Measurements from ENCODE around the gene LINC01488. TPM values are rescaled to one million over a fixed set of nuclear protein-coding genes. Genes with fewer than 3 reads are reported as not detected.

LINC01488 gene
- total RNA-seq, 2 donors from 2014 or later: not detected

DNA sequence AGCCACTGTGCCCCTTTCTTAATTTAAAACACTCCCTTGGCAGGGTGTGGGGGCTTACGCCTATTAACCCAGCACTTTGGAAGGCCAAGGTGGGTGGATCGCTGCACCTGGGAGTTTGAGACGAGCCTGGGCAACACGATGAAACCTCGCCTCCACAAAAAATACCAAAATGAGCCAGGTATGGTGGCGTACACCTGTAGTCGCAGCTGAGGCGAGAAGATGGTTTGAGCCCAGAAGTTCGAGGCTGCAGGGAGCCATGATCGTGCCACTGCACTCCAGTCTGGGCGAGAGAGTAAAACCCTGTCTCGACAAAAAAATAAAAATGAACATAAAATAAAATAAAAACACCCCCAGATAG, 45.0 kb downstream of the LINC01488 start:
- no peak for DNase-seq (ENCODE audit: low spot score)
- no peaks in the 10 kb centered on the region for H3K9me3 ChIP-seq
- no peak overlapping the region for H3K27ac ChIP-seq
- H3K4me1 ChIP-seq (replicated peaks): no peaks in the 10 kb centered on the region
- TF ChIP-seq, protein P1, sequence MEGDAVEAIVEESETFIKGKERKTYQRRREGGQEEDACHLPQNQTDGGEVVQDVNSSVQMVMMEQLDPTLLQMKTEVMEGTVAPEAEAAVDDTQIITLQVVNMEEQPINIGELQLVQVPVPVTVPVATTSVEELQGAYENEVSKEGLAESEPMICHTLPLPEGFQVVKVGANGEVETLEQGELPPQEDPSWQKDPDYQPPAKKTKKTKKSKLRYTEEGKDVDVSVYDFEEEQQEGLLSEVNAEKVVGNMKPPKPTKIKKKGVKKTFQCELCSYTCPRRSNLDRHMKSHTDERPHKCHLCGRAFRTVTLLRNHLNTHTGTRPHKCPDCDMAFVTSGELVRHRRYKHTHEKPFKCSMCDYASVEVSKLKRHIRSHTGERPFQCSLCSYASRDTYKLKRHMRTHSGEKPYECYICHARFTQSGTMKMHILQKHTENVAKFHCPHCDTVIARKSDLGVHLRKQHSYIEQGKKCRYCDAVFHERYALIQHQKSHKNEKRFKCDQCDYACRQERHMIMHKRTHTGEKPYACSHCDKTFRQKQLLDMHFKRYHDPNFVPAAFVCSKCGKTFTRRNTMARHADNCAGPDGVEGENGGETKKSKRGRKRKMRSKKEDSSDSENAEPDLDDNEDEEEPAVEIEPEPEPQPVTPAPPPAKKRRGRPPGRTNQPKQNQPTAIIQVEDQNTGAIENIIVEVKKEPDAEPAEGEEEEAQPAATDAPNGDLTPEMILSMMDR (IDR thresholded peaks at IDR 0.05): no peak
- TF ChIP-seq POLR2A (IDR thresholded peaks at IDR 0.05): no peak
- TF ChIP-seq POLR2AphosphoS5 (IDR thresholded peaks at IDR 0.05): no peak
- H3K4me3 ChIP-seq: no peak overlapping the region
- WGBS: 93% methylated on average over 12 of the region's 12 CpGs
- intact Hi-C loops (cut with DNase I): no loop called here
- no peaks in the 10 kb centered on the region for H3K36me3 ChIP-seq
- peaks cover 5% of the 10 kb centered on the region for H3K27me3 ChIP-seq (replicated peaks; ENCODE audit: insufficient read depth)

DNA sequence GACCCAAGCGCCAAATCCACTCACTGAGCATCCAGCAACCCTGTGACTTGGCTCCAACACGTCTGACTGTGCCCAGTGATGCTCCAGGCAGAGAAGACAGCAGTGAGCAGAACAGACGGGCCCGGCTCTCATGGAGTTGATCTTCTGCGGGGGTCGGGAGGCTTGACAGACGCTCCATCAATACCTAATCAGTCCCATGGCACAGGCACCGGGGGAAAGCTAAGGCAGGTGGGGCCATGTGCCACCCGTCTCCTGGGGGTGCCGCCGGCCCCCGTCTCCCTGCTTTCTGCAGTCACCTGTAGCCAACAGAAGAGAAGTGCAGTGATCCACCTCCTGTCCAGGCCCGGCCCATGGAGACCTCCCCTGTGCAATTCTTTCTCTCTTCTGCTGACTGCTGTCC, 47.5 kb downstream of the LINC01488 start:
- Histone ChIP-seq H3K27ac (no peak overlapping the region), H3K9me3 (no peaks in the 10 kb centered on the region), H3K4me1 (replicated peaks) (no peaks in the 10 kb centered on the region), H3K4me3 (no peak overlapping the region), H3K36me3 (no peaks in the 10 kb centered on the region), H3K27me3 (replicated peaks; ENCODE audit: insufficient read depth) (peaks cover 5% of the 10 kb centered on the region)
- WGBS: 88% methylated on average over 13 of the region's 13 CpGs
- TF ChIP-seq POLR2AphosphoS5 (IDR thresholded peaks at IDR 0.05) (no peak), POLR2A (IDR thresholded peaks at IDR 0.05) (no peak)
- TF ChIP-seq, protein P1 (IDR thresholded peaks at IDR 0.05): no peak
- intact Hi-C loops (cut with DNase I): no loop called here
- DNase-seq (ENCODE audit: low spot score): no peak

DNA sequence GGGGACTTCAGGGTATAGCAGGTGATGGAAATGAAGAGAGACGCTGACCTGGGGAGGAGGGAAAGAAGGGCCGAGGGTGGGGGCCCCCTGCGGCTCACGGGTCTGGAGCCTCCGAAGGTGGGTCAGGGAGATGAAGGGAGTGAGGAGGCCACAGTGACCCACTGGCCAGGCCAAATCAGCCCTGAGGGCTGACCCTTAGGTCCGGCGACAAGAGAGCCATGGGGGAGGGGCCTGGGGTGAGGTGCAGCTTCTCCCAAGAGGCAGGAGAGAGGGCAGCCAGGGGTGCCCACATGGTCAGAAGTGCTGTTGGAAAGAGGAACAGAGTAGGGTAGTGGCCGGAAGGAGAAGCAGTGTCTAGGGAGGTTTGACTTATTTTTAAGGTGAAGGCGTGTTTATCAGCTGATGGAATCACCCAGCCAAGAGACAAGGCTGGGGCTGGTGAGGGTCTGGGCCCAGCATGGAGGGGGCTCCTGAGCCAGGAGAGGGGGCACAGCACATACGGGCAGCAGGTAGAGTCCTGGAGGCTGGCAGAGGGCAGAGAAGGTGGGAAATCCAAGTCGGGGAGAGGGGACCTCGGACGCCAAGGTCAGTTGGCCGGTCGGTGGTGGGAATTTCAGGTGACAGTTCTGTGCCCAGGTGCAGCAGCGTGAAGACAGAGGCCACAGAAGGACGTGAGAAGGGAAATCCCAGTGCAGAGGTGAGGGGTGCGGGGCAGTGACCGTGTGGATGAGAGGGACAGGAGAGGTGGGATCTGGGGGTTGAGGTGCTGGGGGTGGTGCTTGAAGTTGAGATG, 49.0 kb downstream of the LINC01488 start:
- 83% methylated on average over 19 of the region's 19 CpGs for WGBS
- Histone ChIP-seq H3K4me3 (no peak overlapping the region), H3K27me3 (replicated peaks; ENCODE audit: insufficient read depth) (peaks cover 5% of the 10 kb centered on the region), H3K36me3 (no peaks in the 10 kb centered on the region), H3K9me3 (no peaks in the 10 kb centered on the region), H3K4me1 (replicated peaks) (no peaks in the 10 kb centered on the region), H3K27ac (no peak overlapping the region)
- TF ChIP-seq POLR2A (IDR thresholded peaks at IDR 0.05): no peak
- no peak for TF ChIP-seq POLR2AphosphoS5 (IDR thresholded peaks at IDR 0.05)
- TF ChIP-seq, protein P1 (IDR thresholded peaks at IDR 0.05): no peak
- no peak for DNase-seq (ENCODE audit: low spot score)
- intact Hi-C loops (cut with DNase I): no loop called here

DNA sequence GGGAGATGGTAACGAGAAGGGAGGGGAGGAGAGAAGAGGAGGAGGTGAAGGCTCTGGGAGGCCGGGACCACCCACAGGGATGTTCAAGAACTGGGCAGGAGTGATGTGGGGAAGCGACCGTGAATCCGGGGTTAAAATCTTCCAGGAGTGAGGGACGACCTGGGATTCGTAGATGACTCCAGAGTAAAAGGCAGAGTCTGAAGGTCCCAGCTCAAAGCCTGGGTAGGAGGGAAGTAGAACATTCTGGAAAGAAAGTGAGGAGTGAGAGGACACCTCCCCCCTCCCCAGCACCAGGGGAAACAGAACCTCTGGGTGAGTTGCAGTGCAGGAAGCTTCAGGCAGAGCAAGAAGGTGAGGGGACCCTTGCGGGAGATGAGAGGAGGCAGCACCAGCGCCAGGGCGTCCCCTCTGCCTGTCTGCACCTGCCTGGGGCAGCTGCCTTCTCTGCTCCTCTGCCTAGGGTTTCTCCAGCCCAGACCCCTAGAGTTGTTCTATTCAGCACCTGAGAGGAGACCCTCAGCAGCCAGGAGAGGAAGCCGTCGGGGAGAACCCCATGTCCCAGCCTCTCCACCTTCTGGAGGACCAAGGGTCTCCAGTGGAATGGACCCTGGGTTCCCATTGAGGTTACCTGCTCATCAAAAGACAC, 49.7 kb downstream of the LINC01488 start:
- no peaks in the 10 kb centered on the region for H3K9me3 ChIP-seq
- peaks cover 5% of the 10 kb centered on the region for H3K27me3 ChIP-seq (replicated peaks; ENCODE audit: insufficient read depth)
- TF ChIP-seq POLR2AphosphoS5 (IDR thresholded peaks at IDR 0.05) (no peak), POLR2A (IDR thresholded peaks at IDR 0.05) (no peak)
- TF ChIP-seq, protein P1 (IDR thresholded peaks at IDR 0.05): no peak
- no peak for DNase-seq (ENCODE audit: low spot score)
- intact Hi-C loops (cut with DNase I): no loop called here
- no peak overlapping the region for H3K27ac ChIP-seq
- no peaks in the 10 kb centered on the region for H3K4me1 ChIP-seq (replicated peaks)
- 53% methylated on average over 12 of the region's 12 CpGs for WGBS
- H3K36me3 ChIP-seq: no peaks in the 10 kb centered on the region
- no peak overlapping the region for H3K4me3 ChIP-seq

DNA sequence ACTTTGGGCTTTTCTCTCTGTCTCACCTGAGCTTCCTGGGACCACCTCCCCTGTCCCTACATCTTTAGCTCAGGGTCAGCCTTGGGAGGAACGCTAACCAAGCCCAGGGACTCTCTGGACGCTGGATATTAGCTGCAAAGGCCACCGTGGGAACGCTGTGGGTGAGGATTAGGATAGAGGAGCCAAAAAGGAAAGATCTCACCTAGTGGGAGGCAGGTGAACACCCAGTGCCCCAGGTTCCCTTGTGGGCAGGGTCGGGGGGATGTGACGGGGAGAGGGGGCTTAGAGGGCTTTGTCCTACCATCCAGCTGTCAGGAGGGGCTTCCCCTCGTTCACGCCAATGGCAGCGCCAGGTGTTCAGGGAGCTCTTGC, 50.2 kb downstream of the LINC01488 start:
- DNase-seq (ENCODE audit: low spot score): no peak
- 88% methylated on average over 9 of the region's 9 CpGs for WGBS
- Histone ChIP-seq H3K4me1 (replicated peaks) (no peaks in the 10 kb centered on the region), H3K27me3 (replicated peaks; ENCODE audit: insufficient read depth) (peaks cover 5% of the 10 kb centered on the region), H3K9me3 (no peaks in the 10 kb centered on the region), H3K4me3 (no peak overlapping the region), H3K36me3 (no peaks in the 10 kb centered on the region), H3K27ac (no peak overlapping the region)
- intact Hi-C loops (cut with DNase I): no loop called here
- no peak for TF ChIP-seq POLR2A (IDR thresholded peaks at IDR 0.05)
- no peak for TF ChIP-seq POLR2AphosphoS5 (IDR thresholded peaks at IDR 0.05)
- TF ChIP-seq, protein P1 (IDR thresholded peaks at IDR 0.05): no peak

Data from prostate gland (tissue), 2 donors.